GM13977 (cell line): ENCODE measurements around the gene FOXE3.

ENCODE experiments used
- DNase-seq: peaks from one replicate; pipeline ENCODE4 v3.0.0; 2012; ENCODE audit warnings: low spot score
- in situ Hi-C: fragments of 300-500 bp; cut with MboI; formaldehyde crosslinking; loops from one replicate; pipeline ENCODE4 v1.12.0; 2022; ENCODE audit warnings: low sequenced_read_pairs, low pct_unique_long_range_greater_than_20kb, mixed read lengths, inconsistent platforms; ENCODE audit not compliant: unreplicated experiment
- TF ChIP-seq, protein P1 (sequence below): IDR thresholded peaks from 2 replicates; pipeline ENCODE4 v1.5.1; 2012; ENCODE audit warnings: mild to moderate bottlenecking, control low read depth; ENCODE audit not compliant: insufficient read depth; ENCODE audit errors: extremely low read depth, missing control alignments

FOXE3 gene

DNA sequence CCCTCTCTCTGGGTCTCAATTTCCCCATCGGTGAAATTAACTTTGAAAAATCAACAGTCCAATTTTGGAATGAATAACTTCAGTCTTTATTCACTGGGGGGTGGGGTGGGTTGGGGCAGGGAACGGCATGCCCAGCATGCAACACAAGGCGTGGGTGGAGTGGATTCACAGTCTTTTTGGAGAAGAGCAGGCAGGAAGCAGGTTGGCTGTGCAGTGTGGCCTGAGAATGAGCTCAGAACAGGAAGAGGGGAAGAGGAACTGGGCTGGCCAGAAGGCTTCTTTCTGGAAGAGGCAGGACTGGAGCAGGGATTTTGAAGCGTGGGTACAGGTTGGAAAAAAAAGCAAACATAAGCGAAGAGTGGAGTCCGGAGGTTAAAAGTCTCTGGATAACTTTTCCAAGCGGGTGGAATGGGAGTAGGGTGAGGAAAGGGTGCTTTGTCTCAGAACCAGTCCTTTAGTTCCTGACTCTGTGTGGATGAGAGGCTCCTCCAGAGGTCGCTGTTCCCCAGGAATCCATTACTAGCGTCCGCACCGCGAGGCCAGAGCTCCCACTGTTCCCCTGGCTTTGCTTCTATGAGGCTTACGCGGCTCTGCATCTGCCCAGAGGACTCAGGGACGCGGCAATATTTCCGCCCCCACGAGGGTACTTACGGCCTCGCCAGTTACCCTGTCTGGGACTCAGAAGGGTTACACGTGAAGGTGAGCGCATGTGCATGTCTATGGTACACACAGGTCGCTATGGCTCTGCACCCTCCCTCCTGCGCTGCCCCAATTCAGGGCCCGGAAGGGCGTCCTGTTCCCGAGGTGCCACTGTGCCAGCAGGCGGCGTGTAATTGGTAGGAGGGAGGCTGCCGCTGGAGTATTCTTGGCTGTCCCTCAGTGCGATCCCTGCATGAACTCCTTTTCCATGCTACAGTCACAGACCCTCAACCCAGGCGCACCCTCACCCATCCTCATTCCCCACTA is 16.3 kb downstream of the FOXE3 start:
- in situ Hi-C loops: no loop called here
- TF ChIP-seq, protein P1, sequence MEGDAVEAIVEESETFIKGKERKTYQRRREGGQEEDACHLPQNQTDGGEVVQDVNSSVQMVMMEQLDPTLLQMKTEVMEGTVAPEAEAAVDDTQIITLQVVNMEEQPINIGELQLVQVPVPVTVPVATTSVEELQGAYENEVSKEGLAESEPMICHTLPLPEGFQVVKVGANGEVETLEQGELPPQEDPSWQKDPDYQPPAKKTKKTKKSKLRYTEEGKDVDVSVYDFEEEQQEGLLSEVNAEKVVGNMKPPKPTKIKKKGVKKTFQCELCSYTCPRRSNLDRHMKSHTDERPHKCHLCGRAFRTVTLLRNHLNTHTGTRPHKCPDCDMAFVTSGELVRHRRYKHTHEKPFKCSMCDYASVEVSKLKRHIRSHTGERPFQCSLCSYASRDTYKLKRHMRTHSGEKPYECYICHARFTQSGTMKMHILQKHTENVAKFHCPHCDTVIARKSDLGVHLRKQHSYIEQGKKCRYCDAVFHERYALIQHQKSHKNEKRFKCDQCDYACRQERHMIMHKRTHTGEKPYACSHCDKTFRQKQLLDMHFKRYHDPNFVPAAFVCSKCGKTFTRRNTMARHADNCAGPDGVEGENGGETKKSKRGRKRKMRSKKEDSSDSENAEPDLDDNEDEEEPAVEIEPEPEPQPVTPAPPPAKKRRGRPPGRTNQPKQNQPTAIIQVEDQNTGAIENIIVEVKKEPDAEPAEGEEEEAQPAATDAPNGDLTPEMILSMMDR: peak; percentile 77
- peak; percentile 66 for DNase-seq

DNA sequence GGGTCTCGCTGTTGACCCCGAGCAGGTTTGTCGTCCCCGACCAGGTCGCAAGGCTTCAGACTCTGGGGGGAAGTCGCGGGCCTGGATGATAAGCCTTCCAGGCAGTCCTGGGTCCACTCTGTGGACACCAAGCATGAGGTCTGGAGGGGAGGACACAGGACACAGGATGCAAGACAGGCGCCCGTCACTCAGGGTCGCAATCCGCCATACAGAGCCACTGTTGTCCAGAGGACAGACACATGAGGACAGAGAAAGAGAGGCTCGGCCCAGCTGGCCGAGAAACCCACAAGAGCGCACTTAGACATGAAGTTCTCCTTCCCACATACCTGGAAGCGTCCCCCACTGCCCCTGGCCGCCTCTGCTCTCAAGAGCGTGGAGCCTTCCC is 16.9 kb downstream of the FOXE3 start:
- no peak for DNase-seq
- in situ Hi-C loops: no loop called here
- TF ChIP-seq, protein P1: no peak

DNA sequence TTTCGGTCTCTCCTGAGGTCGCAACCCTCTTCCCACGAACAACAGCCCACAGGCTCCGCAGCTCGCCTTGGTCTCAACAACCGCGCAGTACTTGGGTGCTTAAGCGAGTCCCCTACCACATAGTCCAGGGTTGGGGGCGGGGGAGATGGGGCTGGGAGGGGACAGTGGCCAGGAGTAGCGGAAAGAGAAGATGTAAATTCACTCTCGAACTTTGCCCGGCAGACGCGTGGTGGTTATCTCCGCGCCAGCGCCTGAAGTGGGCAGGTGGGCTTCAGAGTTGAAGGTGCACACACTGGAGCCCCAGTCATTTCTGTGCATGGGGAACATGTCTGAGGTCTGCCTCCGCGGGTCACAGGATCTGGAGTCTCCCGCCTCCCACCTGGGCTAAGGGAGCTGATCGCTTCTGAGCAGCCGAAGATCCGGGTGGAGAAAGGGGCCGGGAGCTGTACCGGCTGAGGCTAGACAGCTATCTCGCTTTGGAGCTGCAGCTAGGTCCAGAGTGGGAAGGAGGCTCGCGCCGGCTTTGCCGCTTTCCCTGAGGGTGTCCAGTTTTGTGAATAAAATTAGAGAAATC is 17.5 kb downstream of the FOXE3 start:
- TF ChIP-seq, protein P1: no peak

DNA sequence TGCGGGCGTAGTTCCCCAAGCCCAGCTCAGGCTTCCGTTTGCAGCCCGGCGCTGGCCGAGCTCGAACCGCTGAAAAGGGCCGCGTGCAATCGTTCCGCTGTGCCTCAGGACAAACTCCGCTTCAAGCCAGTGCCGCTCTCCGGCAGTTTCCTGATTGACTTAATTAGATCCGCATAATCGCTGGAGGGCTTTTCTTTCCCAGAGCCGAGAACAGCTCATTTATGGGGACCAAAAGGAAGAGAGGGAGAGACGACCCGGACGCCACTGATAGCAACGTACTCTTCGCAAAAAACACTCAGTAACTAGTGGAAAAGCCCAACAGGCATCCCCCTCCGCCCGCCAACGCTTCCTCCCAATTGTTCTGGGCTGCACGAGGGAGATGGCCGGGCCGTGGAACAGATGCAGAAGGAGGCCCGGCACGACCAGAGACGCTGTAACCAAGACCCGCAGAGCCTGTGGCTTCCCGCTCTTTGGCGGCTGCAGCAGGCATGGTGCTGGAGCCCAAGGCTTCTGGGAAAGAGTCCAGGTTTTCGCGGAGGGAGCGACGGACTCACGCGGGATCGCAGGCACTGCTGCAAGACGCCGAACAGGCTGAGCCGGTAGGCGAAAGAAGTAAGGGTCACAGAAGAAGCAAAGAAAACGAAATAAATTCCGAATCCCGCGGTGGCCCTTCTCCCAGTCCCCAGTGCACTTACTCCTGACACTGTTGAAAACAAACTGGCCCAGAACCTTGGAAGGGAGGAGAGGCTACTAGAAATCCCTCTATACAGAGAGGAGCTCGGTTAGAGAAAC is 18.2 kb downstream of the FOXE3 start:
- TF ChIP-seq, protein P1: no peak
- in situ Hi-C loops: no loop called here
- DNase-seq: no peak

More for the DNA sequence above, 17.5 kb downstream of the FOXE3 start:
- no peak for DNase-seq
- in situ Hi-C loops: no loop called here

DNA sequence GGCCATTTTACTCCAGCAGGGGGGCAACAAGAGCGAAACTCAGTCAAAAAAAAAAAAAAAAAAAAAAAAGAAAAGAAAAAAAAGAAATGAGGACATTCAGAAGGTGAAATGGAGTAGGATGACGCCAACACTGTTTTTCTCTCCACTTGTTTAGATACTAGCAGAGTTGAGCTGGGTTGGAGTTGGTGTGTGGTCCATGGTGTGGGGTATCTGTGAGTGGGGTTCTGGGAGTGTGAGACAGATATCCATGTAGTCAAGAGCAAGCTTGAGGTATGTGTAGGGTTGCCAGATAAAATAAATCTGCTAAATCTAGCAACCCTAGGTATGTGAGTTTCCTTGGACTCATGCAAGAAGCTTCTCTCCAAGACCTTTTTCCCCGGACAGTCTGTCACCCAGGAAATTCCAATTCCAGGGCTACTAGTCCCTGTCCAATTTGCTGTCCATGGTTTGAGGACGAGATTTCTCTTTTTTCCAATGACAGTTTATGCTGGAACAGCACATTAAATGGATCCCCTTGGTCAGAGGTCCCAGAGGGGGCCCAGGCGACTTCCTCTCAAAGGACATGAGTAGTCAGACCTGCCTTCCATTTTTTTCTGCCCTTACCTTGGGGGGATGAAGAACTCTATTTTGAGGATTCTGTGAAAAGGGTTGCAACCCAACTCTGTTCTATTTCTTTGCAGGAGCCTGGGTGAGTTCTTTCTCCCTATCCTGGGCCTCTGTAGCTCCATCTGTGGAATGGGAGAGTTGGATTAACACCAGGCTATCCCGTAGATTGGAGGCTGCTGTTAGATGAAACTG is 19.6 kb downstream of the FOXE3 start:
- no peak for DNase-seq
- TF ChIP-seq, protein P1: no peak
- in situ Hi-C loops: no loop called here
